ENCODE measurements around the gene SEC22A. TPM values are rescaled to one million over a fixed set of nuclear protein-coding genes. Genes with fewer than 3 reads are reported as not detected.
"Not testable (repeated sequence)": the region's sequence is repeated elsewhere in the genome, so short reads cannot be mapped to it uniquely, and the experiment has no call there.

Gene SEC22A
- total RNA-seq, 1 experiment from 2014 or later = 62.8 TPM

DNA sequence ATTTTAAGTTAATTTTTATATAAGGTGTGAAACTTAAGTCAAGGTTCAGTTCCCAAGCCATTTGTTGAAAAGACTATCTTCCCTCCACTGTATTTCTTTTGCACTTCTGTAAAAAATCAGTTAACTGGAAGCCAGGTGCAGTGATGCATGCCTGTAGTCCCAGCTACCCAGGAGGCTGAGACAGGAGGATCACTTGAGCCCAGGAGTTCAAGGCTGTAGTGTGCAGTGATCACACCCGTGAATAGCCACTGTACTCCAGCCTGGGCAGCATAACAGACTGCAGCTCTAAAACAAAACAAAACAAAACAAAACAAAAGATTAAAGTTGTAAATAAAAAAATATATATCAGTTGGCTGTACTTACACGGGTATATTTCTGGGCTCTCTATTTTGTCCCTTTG is 33.1 kb upstream of the SEC22A start:
- in situ Hi-C loops (cut with HindIII; ENCODE audit: low pct_unique_long_range_greater_than_20kb, low sequenced_read_pairs) = no loop called here
- no peak for DNase-seq (ENCODE audit: low read depth)

DNA sequence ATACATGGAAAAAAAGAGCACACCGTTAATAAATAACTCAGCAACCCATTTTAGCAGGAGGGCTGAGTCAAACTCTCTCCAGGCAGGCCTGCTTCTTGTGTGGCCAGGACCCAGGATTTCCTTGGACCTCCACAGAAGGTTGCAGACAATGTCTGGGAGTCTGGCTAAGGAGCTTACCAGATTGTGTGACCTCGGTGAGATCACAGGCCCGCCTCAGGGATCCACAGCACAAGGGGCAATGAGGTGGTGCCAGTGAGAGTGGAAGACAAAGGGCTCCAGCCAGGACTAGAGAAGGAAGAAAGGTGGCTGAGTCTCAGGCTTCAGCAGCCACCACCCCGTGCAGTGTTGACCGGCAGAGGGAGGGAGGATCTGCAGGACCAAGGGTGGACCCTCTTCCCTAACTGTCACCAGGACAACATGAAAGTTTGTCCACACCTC is 32.2 kb upstream of the SEC22A start:
- in situ Hi-C loops (cut with HindIII; ENCODE audit: low pct_unique_long_range_greater_than_20kb, low sequenced_read_pairs) = no loop called here
- peak; percentile 42 for DNase-seq (ENCODE audit: low read depth)

DNA sequence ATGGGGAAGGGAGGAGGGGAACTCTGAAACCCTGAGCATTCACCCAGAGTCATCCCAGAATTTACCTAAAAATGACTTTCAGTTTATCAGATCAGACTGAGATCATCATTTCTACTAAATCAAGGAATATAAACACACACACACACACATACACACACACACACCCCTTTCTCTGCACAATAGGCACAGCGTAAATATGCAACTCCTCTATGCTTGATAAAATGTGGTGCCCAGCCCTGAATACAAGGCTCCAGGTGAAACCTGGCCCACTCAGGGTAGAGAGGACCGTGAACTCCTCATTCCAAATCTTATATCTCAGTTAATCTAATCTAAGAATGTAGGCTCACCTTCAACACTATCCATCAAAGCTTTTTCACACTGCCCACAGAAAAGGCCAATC is 31.8 kb upstream of the SEC22A start:
- in situ Hi-C loops (cut with HindIII; ENCODE audit: low pct_unique_long_range_greater_than_20kb, low sequenced_read_pairs) = no loop called here
- DNase-seq (ENCODE audit: low read depth) = no peak

DNA sequence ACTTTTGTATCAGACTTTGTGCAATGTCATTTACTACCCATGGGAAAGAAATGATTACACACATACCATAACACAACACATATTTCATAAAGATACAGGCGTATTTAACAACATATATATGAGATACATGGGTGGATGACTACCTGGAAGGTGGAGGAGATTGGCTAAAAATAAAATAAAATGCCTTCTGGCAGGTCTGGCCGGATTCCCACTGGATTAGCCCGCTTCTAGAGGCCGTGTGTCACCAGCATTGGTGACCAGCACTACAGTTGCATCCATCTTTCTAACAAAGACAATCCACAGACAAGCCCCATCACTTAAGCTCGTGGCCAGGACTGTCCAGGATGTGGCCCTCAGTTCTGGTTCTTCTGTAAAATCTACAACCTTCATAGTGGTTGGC is 21.0 kb upstream of the SEC22A start:
- in situ Hi-C loops (cut with HindIII; ENCODE audit: low pct_unique_long_range_greater_than_20kb, low sequenced_read_pairs) = no loop called here
- DNase-seq (ENCODE audit: low read depth) = no peak

DNA sequence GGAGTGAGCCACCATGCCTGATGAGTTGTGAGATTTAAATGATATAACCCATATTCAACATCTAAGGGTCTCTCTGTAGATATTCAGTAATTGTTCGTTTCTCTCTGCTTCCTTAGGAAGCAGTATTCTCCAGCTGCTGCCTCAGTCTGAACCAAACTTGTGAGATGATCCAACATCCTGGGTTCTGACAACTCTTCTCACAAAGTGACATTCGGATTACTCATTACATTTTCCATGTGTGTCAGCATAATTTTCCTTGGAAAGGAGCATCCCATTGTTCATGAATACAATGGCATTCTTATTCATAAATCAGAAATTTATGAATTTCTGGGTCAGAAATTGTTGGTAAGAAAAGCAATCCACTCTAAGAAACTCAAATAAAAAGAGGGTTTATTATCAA is 15.0 kb upstream of the SEC22A start:
- in situ Hi-C loops (cut with HindIII; ENCODE audit: low pct_unique_long_range_greater_than_20kb, low sequenced_read_pairs) = no loop called here

DNA sequence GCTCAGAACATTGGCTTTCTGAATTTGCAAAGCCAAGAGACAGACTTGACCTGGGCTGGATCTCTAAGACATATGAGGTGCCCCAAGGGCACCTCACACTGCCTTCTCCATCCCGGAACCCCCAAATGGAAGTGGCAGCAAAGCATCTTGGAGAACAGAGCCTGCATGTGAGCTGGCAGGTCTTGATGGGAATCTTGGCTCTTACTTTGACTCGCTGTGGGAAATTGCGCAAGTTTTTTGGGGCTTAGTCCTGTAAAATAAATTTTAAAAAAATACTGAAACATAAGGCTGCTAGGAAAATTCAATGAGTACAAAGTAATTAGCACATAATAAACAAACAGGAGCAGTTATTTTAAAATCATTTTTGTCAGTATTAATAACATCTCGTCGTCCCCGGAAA is 13.7 kb upstream of the SEC22A start:
- in situ Hi-C loops (cut with HindIII; ENCODE audit: low pct_unique_long_range_greater_than_20kb, low sequenced_read_pairs) = no loop called here
- no peak for DNase-seq (ENCODE audit: low read depth)

More for the DNA sequence above, 15.0 kb upstream of the SEC22A start:
- no peak for DNase-seq (ENCODE audit: low read depth)

DNA sequence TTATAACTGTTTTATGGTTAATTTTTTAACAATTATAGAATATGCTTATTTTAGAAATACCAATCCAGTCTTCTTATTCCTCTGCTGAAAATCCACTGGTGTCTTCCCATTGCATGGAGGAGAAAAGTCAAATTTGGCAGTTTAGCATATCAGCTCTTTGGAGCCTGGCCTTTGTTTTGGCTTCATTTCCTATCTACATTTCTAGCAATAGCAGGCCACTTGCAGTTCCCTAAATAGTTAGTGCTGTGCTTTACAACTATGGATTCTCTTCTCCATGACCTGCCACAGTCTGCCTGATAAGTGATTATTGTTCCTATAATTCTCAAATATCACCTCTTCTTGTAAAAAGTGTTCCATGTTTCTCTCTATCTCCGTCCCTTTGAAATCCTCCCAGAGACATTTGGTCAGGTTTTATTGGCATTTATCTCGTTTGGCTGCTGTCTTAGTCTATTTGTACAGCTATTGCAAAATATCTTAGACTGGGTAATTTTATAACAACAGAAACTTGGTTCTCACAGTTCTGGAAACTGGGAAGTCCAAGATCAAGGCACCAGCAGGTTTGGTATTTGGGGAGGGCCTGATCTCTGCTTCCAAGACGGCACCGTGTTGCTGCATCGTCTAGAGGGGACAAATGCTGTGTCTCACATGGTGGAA is 8.2 kb upstream of the SEC22A start:
- DNase-seq (ENCODE audit: low read depth) = no peak
- in situ Hi-C loops (cut with HindIII; ENCODE audit: low pct_unique_long_range_greater_than_20kb, low sequenced_read_pairs) = no loop called here

DNA sequence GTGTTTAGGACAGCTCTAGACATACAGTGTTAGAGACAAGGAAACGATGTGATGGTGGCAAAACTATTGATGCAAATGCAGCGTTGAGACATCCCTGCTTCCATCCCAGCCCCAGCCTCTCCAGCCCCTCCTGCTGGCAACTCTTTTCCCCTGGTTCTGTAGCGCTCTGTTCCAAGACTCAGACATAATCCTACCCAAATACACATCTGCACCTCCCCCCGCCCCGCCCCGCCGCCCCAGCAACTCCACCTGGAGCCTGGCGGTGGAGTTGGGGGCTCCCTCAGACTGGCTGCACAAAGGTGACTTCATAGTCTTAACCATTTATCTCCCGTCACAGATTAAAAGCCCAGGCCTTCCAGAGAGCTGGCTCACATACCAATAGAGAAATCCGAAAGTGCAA is 7.2 kb upstream of the SEC22A start:
- no peak for DNase-seq (ENCODE audit: low read depth)
- in situ Hi-C loops (cut with HindIII; ENCODE audit: low pct_unique_long_range_greater_than_20kb, low sequenced_read_pairs) = no loop called here

DNA sequence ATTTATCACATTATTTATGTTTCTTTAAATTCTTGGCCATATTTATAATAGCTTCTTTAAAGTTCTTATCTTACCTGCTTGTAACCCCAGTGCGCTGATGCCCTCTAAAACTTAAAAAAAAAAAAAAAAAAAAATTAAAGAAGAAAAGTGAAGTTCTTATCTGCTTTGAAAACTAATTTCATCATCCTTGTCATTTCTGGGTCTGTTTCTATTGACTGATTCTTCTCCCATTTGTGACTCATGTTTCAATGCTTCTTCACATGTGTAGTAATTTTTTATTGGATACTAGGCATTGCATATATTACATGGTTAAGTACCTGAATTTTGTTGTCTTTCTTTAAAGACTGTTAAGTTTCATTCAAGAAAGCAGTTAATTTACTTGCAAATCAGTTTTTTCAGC is 3.4 kb upstream of the SEC22A start:
- DNase-seq (ENCODE audit: low read depth) = no peak
- in situ Hi-C loops (cut with HindIII; ENCODE audit: low pct_unique_long_range_greater_than_20kb, low sequenced_read_pairs) = no loop called here

DNA sequence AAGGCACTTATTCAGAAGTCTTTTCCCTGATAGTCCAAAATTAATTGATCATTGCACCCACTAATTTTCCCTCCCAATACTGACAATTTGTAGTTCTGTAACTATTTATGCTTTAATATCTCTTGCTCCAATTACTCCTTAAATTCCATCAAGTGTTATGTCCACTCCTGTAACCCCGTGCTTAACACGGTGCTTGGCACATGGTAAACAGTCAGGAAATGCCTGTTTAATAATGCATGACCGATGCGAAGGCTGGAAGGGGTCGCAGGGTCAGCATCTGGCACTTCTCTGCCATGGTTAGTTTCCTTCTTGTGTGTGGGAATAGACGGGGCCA is 553 bp upstream of the SEC22A start:
- in situ Hi-C loops (cut with HindIII; ENCODE audit: low pct_unique_long_range_greater_than_20kb, low sequenced_read_pairs) = no loop called here
- DNase-seq (ENCODE audit: low read depth) = no peak

DNA sequence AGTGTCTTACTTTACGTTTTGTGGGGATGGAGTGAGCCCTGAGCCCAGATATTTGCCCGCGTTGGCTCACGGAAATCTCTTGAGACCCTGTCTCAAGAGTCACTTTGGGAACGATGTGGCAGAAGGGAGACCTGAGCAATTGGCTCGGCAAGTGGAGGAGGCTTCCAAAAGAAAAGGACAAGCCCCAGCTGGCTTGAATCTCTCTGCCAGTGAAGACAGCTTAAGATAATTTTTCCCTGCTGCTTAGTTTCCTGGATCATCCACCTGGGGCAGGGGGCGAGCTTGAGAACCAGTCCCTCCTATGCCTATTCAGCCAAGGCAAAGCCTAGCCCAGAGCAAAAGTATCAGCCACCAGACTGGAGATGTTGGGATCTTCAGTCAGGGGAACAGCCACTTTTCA is 708 bp downstream of the SEC22A start:
- in situ Hi-C loops (cut with HindIII; ENCODE audit: low pct_unique_long_range_greater_than_20kb, low sequenced_read_pairs) = no loop called here
- no peak for DNase-seq (ENCODE audit: low read depth)

DNA sequence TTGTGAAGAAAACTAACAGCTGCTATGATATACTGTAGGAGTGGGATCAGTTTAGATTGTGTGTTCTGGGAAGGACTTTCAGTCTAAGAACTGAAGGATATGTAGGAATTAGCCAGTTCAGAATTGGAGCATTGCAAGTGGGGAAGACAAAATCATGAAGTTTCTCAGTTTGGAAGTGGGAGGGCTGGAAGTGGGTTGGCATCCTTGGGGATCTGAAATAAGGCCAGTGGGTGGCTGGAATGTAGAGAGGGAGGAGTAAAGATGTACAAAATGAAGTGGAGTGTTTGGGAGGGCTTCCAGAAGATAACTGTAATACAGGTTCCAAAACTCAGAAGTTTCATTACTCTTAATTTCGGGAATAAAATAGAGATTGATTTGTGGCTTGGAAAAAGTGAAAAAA is 17.2 kb downstream of the SEC22A start:
- in situ Hi-C loops (cut with HindIII; ENCODE audit: low pct_unique_long_range_greater_than_20kb, low sequenced_read_pairs) = no loop called here
- DNase-seq (ENCODE audit: low read depth) = no peak

DNA sequence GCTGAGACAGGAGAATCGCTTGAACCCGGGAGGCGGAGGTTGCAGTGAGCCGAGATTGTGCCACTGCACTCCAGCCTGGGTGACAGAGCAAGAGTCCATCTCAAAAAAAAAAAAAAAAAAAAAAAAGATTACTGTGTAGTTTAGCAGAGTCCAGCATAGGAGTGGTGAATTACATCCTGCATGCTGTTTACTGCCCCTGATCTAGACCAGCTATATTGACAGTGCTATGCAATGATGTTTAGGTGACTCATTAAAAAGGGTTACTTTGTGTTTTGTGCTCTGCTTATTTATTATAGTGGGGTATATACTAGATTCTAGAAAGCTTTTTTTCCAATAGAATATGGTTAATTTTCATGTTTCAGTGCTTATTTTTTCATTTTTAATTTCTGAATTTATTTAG is 19.6 kb downstream of the SEC22A start:
- in situ Hi-C loops (cut with HindIII; ENCODE audit: low pct_unique_long_range_greater_than_20kb, low sequenced_read_pairs); DNase-seq (ENCODE audit: low read depth): not testable (repeated sequence)

DNA sequence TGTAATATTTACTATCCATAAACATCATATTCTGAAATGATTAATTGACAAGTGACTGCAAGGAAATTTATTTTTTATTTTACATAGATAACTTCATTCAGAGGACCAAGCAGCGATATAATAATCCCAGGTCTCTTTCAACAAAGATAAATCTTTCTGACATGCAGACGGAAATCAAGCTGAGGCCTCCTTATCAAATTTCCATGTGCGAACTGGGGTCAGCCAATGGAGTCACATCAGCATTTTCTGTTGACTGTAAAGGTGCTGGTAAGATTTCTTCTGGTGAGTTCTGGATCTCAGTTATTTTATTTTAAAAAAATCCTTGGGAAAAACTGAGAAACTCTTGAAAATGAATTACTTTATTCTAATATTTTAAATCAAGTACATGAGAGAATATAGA is 23.3 kb downstream of the SEC22A start:
- in situ Hi-C loops (cut with HindIII; ENCODE audit: low pct_unique_long_range_greater_than_20kb, low sequenced_read_pairs) = no loop called here
- no peak for DNase-seq (ENCODE audit: low read depth)

DNA sequence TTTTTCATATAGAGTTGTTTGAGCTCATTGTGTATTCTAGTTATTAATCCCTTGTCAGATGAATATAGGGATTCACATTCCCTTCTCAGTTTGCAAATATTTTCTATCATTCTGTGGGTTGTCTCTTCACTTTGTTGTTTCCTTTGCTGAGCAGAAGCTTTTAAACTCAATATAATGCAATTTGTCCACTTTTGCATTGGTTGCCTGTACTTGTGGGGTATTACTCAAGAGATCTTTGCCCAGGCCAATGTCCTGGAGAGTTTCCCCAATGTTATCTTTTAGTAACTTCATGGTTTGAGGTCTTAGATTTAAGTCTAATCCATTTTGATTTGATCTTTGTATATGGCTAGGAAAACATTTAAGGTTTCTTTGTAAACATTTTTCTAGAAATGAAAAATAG is 24.8 kb downstream of the SEC22A start:
- in situ Hi-C loops (cut with HindIII; ENCODE audit: low pct_unique_long_range_greater_than_20kb, low sequenced_read_pairs) = no loop called here
- DNase-seq (ENCODE audit: low read depth) = no peak

DNA sequence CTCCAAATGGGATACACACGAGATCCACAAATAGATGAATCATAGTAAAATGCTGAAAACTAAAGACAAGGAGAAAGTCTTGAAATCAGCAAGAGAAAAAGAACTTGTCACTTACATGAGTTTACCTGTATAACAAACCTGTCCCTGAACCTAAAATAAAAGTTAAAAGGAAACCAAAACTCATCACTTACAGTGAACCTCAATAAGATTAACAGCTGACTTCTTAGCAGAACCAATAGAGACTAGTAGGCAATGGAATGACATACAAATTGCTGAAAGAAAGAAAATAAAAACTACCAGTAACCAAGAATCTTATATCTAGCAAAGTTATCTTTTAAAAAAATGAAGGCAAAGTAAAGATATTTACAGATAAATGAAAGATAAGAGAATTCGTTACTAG is 27.4 kb downstream of the SEC22A start:
- DNase-seq (ENCODE audit: low read depth) = peak; percentile 9
- in situ Hi-C loops (cut with HindIII; ENCODE audit: low pct_unique_long_range_greater_than_20kb, low sequenced_read_pairs) = no loop called here

DNA sequence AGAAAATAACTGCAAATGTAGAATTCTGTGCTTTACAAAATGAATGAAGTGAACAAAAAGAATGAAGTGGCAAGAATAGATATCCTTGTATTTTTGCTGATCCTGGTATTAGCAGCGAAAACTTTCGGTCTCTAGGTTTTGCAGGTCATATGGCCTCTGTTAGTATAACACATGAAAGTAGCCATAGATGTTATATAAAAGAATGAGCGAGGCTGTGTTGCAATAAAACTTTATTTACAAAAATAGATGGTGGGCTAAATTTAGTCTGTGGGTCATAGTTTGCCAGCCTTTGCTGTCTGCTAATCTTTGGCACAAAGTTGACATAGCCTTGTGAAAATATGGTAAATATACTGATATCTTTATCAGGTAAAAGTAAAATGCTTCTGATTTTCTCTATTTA is 35.2 kb downstream of the SEC22A start:
- in situ Hi-C loops (cut with HindIII; ENCODE audit: low pct_unique_long_range_greater_than_20kb, low sequenced_read_pairs) = no loop called here
- no peak for DNase-seq (ENCODE audit: low read depth)

DNA sequence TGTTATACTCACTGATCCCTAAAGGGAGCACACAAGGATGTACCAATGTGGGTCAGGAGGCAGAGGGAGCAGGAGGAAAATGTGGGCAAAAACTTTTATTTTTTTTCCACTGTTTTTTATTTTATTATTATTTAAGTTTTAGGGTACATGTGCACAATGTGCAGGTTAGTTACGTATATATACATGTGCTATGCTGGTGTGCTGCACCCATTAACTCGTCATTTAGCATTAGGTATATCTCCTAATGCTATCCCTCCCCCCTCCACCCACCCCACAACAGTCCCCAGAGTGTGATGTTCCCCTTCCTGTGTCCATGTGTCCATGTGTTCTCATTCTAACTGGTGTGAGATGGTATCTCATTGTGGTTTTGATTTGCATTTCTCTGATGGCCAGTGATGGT is 37.4 kb downstream of the SEC22A start:
- DNase-seq (ENCODE audit: low read depth); in situ Hi-C loops (cut with HindIII; ENCODE audit: low pct_unique_long_range_greater_than_20kb, low sequenced_read_pairs): not testable (repeated sequence)

DNA sequence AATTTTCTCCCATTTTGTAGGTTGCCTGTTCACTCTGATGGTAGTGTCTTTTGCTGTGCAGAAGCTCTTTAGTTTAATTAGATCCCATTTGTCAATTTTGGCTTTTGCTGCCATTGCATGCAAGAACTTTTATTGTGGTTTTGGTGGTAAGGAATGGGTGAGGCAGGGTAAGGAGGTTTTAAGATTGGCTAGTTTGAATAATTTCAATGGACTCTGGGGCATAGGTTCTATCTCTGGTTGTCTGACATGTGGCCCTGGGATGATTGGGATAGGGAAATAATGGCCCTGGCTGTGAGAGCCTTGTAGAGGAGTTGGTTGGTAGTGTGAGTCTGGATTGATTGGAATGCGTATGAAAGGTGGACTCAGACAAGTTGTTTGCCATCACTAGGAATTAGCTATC is 38.0 kb downstream of the SEC22A start:
- in situ Hi-C loops (cut with HindIII; ENCODE audit: low pct_unique_long_range_greater_than_20kb, low sequenced_read_pairs) = no loop called here
- DNase-seq (ENCODE audit: low read depth) = no peak

DNA sequence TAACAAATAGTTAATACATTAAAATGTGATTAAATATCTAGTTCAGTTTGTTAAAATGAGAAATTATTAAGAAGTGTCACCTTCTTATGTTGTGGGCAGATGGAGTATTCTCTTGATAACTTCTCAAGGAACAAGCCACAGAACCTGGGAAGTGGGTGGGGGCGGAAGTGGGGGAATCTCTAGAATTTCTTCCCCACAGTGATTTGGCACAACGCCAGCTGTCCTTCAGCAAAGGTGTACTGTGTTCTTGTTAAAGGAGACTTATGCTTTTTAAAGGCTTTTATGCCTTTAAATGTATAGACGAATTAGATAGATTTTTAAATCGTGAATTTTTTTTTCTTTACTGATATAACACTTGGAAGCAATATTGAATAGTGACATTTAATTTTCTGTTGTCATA is 42.4 kb downstream of the SEC22A start:
- no peak for DNase-seq (ENCODE audit: low read depth)
- in situ Hi-C loops (cut with HindIII; ENCODE audit: low pct_unique_long_range_greater_than_20kb, low sequenced_read_pairs) = no loop called here

DNA sequence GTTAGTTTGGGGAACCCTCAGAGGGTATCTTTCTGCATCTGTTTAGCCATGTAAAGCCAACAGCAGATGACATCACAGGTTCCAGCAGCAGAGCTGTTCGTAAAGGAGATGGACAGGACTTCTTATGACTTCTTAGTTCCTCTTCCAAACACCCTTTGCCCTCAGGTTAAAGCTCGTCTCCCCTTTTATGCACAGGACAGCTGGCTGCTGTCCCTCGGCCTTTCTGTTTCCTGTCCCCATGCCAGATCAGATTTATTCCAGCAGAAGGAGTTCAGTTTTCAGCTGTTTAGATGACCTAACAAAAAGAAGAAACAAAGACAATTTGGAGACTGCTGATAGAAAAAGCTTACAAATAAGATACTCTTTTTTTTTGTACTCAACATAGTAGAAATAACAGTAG is 45.1 kb downstream of the SEC22A start:
- no peak for DNase-seq (ENCODE audit: low read depth)
- in situ Hi-C loops (cut with HindIII; ENCODE audit: low pct_unique_long_range_greater_than_20kb, low sequenced_read_pairs) = no loop called here

Data from Caki2 (cell line).